ENCODE data around the gene CTIF.

Gene CTIF

GRCh38 chr18:48780201-48780912, 241.5 kb downstream of the CTIF start:
- Histone ChIP-seq H3K4me2 (ENCODE audit: low read depth, low read length, poor library complexity, severe bottlenecking) (no peak overlapping the region), H3K27ac (ENCODE audit: low read depth, low read length) (no peak overlapping the region), H3K9ac (ENCODE audit: low read length) (no peak overlapping the region), H2AFZ (ENCODE audit: low read depth, low read length, severe bottlenecking) (no peak overlapping the region), H3F3A (ENCODE audit: insufficient read depth) (no peaks in the 10 kb centered on the region), H3K4me3 (ENCODE audit: insufficient read depth, low read length, poor library complexity, severe bottlenecking) (no peak overlapping the region), H3K9me2 (replicated peaks; ENCODE audit: insufficient read depth, low read length) (no peaks in the 10 kb centered on the region), H3K27me3 (ENCODE audit: low read length) (no peaks in the 10 kb centered on the region), H3K36me3 (ENCODE audit: low read length) (no peaks in the 10 kb centered on the region), H4K20me1 (ENCODE audit: low read depth, low read length) (no peaks in the 10 kb centered on the region), H3K9me3 (ENCODE audit: insufficient read depth, low read length) (no peaks in the 10 kb centered on the region), H3K79me2 (ENCODE audit: insufficient read depth, low read length) (no peaks in the 10 kb centered on the region)
- no peak for TF ChIP-seq CTCF (IDR thresholded peaks at IDR 0.05; ENCODE audit: insufficient read depth, low read length, poor library complexity, severe bottlenecking)
- no peak for TF ChIP-seq EZH2phosphoT487 (conservative IDR thresholded peaks at IDR 0.05; ENCODE audit: low read length)

DNA sequence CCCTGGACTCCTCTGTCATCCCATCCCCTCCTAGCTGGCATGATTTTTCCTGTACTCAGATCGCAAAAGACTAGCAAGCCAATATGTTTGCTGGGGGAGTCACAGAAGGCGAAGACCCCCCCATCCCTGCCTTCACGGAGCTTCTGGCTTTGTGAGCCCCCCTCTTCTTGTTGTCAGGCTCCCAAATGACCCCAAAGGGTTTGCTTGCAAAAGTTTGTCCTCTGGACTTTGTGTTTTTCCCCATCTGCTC, 242.0 kb downstream of the CTIF start:
- no peak overlapping the region for H3K4me2 ChIP-seq (ENCODE audit: low read depth, low read length, poor library complexity, severe bottlenecking)

GRCh38 chr18:48781163-48781987, 242.5 kb downstream of the CTIF start:
- no peak overlapping the region for H3K9ac ChIP-seq (ENCODE audit: low read length)
- no peaks in the 10 kb centered on the region for H3K36me3 ChIP-seq (ENCODE audit: low read length)
- H3K27ac ChIP-seq (ENCODE audit: low read depth, low read length) = no peak overlapping the region
- H3K4me3 ChIP-seq (ENCODE audit: insufficient read depth, low read length, poor library complexity, severe bottlenecking) = no peak overlapping the region
- no peaks in the 10 kb centered on the region for H3K9me3 ChIP-seq (ENCODE audit: insufficient read depth, low read length)
- H3K4me2 ChIP-seq (ENCODE audit: low read depth, low read length, poor library complexity, severe bottlenecking) = no peak overlapping the region
- no peaks in the 10 kb centered on the region for H3K27me3 ChIP-seq (ENCODE audit: low read length)
- no peaks in the 10 kb centered on the region for H3F3A ChIP-seq (ENCODE audit: insufficient read depth)
- no peaks in the 10 kb centered on the region for H3K9me2 ChIP-seq (replicated peaks; ENCODE audit: insufficient read depth, low read length)
- TF ChIP-seq CTCF (IDR thresholded peaks at IDR 0.05; ENCODE audit: insufficient read depth, low read length, poor library complexity, severe bottlenecking) (no peak), EZH2phosphoT487 (conservative IDR thresholded peaks at IDR 0.05; ENCODE audit: low read length) (no peak)
- no peak overlapping the region for H2AFZ ChIP-seq (ENCODE audit: low read depth, low read length, severe bottlenecking)
- no peaks in the 10 kb centered on the region for H4K20me1 ChIP-seq (ENCODE audit: low read depth, low read length)
- no peaks in the 10 kb centered on the region for H3K79me2 ChIP-seq (ENCODE audit: insufficient read depth, low read length)

More for the DNA sequence above, 242.0 kb downstream of the CTIF start:
- Histone ChIP-seq H3K9me3 (ENCODE audit: insufficient read depth, low read length) (no peaks in the 10 kb centered on the region), H3K79me2 (ENCODE audit: insufficient read depth, low read length) (no peaks in the 10 kb centered on the region), H4K20me1 (ENCODE audit: low read depth, low read length) (no peaks in the 10 kb centered on the region), H3K27ac (ENCODE audit: low read depth, low read length) (no peak overlapping the region), H3K9ac (ENCODE audit: low read length) (no peak overlapping the region), H2AFZ (ENCODE audit: low read depth, low read length, severe bottlenecking) (no peak overlapping the region), H3K36me3 (ENCODE audit: low read length) (no peaks in the 10 kb centered on the region), H3K9me2 (replicated peaks; ENCODE audit: insufficient read depth, low read length) (no peaks in the 10 kb centered on the region), H3K4me3 (ENCODE audit: insufficient read depth, low read length, poor library complexity, severe bottlenecking) (no peak overlapping the region), H3K27me3 (ENCODE audit: low read length) (no peaks in the 10 kb centered on the region), H3F3A (ENCODE audit: insufficient read depth) (no peaks in the 10 kb centered on the region)
- TF ChIP-seq EZH2phosphoT487 (conservative IDR thresholded peaks at IDR 0.05; ENCODE audit: low read length) (no peak), CTCF (IDR thresholded peaks at IDR 0.05; ENCODE audit: insufficient read depth, low read length, poor library complexity, severe bottlenecking) (no peak)
